GM12872 (cell line): Measurements from ENCODE around the gene GRK3.

Source experiments
- CTCF ChIP-seq: IDR thresholded peaks from 3 replicates; pipeline ENCODE4 v1.5.1; 2011; ENCODE audit warnings: low read depth, mild to moderate bottlenecking, low read length, moderate library complexity; ENCODE audit not compliant: insufficient read depth

Gene GRK3

DNA sequence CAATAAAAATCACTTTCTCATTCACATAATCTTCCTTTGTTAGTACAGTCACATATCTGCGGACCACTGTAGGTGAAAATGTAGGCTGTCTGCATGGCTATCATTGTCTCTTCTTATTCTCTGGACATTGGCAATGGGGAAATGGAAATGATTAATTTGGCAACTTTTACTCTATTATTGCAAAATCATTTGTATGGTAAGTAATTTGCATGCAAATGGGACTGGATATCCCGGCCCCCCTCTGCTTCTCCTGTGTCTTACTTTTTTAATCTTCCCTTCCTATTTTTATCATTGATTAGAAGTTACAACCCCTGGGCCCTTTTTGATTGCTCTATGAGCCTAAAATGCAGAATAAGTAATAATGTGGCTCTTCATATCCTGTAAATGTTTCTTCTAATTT, 6.0 kb downstream of the GRK3 start:
- TF ChIP-seq CTCF = no peak

DNA sequence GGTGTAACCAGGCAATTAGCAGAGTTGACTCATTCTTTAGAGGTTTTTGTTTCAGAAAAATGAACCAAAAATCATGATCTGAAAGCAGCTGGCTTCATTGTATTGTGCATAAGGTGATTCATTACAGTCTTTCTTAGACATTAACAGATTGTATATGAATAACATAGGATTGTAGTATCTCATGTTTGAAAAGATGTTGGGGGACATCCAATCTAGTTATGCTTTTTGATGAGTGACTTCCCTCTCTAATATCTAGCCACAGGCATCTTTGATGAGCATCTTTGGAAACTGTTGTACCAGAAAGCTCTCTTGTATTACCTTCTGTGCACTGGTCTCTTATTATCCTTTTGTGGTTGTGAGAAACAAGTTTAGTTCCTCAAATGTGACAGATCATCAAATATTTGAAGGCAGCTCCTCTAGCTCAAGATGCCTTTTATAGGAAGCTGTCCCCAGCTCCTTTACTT, 8.3 kb downstream of the GRK3 start:
- no peak for TF ChIP-seq CTCF

GRCh38 chr22:25573841-25574240, 9.4 kb downstream of the GRK3 start:
- TF ChIP-seq CTCF = no peak

DNA sequence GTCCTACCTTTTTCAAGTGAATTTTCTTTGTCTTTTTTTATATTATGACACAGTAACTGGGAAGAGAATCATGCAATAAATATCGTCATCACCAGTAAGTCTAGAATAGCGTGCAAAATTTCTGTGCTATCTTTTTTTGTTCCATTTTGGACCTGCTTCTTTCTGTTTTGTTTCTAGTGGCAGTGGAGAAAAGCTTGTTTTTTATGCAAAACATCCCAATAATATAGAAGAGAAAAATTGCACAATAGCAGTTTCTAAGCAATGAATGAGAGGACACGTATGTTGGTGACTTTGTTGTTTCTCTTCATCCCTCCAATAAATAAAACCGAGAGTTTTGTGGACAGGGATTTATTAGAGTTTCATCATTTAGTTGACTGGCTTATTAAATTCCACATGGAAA, 10.3 kb downstream of the GRK3 start:
- no peak for TF ChIP-seq CTCF

GRCh38 chr22:25582946-25583345, 18.5 kb downstream of the GRK3 start:
- TF ChIP-seq CTCF = no peak

- TF ChIP-seq CTCF = no peak
Measured at GRCh38 chr22:25598609-25599008, 34.1 kb downstream of the GRK3 start.

- no peak for TF ChIP-seq CTCF
Measured at GRCh38 chr22:25602445-25602844, 38.0 kb downstream of the GRK3 start.

DNA sequence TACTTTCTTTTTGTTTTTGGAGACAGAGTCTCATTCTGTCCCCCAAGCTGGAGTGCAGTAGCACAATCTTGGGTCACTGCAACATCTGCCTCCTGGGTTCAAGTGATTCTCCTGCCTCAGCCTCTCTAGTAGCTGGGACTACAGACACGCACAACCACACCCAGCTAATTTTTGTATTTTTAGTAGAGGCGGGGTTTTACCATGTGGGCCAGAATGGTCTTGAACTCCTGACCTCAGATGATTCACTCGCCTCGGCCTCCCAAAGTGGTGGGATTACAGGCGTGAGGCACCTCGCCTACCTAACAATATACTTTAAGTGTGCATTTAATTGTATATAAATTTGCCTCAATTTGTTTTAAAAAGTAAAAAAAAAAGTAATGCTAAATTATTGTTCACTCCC, 38.4 kb downstream of the GRK3 start:
- TF ChIP-seq CTCF = no peak
